GM18526 (cell line): ENCODE data around the gene MXD1.

Experiments
- POLR2A ChIP-seq: IDR thresholded peaks from 3 replicates; pipeline ENCODE4 v1.6.1; 2011; ENCODE audit not compliant: insufficient read length; ENCODE audit errors: extremely low read depth

MXD1 gene

DNA sequence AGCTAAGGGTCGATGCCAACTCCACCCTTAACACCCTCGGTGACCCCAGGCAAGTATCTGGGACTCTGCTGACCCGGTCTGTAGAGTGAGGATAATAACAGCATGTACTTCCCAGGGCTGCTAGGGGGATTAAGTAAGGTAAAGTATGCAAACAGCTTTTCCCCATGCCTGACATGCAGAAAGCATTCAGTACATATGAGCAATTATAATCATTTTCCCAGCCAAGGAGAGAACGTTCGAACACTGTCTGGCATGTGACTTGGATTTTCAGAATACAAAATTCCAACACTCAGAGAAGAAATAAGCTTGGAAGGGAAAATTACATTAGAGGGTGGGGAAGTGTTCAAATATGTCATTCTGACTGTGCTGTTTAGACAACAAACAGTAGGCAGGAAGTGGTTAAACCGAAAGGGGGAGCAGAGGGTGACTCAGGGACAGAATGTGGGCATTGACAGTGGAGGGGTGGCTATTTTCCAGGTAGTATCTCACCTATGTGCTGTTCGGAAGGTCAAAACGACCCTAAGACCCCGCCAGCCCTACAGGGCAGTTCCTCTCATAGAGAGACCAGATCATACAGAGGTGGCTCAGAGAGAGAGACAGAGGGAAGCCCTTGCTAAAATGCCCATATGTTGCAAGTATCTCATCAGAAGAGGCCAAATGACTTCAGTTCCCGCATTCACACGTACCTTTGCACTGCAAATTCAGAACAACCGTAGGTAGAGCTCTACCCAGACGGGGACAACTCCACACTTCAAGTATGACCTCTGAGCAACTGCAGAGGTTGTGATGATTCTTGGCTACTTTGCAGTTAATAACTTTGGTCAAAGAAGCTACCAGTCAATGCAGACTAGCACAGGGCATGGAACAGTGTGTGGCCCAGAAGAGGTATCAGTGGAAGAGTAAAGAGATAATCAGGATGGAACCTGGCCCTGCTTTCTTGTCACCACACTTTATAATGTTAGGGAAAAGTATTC lies 31.7 kb downstream of the MXD1 start:
- TF ChIP-seq POLR2A = no peak

DNA sequence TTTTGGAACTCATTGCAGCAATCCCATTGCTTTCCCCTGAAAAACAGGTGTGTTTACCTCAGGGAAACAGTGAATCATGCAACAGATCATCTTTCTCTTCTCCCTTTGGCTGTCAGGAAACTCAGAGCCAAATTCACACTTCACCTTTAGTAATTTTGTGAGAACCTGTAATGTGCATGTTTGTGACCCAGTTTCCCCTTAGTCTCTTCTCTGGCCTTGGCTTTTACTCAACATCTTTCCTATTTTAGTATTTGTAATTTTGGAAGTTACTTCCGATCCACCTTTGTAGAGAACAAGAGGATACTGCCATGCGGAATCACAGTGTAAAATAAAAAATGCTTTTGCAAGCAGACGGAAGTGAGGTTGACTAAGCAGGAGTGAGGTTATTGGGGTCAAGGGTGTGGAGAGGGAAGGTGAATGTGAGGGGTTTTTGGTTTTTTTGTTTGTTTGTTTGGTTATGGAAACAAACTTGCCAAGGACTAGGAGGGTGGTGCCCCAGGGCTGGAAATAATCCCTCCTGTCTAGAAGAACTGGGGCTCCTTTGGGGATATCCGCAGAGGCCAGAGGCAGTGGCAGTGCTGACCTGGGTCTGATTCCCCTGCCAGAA lies 32.5 kb downstream of the MXD1 start:
- TF ChIP-seq POLR2A = no peak

GRCh38 chr2:69948032-69948962 lies 33.4 kb downstream of the MXD1 start:
- TF ChIP-seq POLR2A = no peak

DNA sequence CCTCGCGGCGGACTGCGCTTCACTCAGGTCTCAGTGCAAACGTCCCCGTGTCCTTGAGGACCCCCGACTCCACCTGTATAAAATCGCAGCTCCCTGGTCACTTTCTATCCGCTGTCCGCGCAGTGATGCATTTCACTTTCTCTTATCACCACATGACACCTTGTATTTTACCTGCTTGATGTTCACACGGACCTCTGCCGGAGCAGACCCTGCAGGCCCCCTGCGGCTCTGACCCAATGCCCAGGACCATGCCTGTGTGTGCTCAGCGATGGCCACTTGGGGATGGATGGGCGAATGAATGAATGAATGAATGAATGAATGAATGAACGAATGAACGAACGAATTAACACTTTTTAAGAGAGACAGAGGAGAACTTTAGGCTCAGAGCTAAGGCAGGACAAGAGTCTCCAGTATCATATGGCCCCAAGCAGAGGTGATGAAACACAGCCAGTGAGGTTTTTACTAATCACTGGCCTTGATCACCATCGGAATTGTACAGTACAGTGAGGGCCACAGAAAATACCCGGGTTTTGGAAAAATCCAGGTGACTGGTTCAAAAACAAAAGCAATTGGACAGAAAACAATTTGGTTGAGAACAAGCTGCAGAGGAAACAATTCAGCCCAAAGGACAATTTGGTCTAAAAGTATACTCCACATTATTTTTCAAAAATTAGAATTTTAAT lies 34.2 kb downstream of the MXD1 start:
- no peak for TF ChIP-seq POLR2A

GRCh38 chr2:69950241-69950640 lies 35.3 kb downstream of the MXD1 start:
- no peak for TF ChIP-seq POLR2A

DNA sequence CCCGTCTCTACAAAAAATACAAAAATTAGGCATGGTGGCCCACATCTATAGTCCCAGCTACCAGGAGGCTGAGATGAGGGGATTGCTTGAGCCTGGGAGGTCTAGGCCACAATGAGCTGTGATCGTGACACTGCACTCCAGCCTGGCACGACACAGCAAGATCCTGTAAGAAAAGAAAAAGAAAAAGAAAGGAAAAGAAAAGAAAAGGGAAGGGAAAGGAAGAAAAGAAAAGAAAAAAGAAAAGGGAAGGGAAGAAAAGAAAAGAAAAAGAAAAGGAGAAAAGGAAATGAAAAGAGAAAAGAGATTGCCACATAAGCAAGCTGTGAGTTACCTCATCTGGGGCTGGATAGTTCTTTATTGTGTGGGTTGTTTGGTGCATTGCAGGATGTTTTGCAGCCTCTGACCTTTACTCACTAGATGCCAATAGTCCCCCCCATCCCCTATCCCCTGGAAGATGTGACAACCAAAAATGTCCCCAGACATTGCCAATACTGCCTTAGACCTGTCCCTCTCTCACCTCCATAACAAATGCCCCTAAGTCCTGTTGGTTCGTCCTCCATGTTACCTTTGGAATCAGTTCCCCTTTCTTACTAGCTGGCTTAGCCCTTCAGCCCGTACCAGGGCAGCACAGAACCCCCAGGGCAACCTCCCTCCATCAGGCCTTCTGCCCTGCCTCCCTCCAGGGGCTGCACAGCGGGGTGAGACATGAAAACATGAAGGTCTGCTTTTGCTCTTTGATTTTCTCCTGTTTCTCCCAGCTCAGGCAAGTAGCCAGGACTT lies 37.6 kb downstream of the MXD1 start:
- TF ChIP-seq POLR2A = no peak

DNA sequence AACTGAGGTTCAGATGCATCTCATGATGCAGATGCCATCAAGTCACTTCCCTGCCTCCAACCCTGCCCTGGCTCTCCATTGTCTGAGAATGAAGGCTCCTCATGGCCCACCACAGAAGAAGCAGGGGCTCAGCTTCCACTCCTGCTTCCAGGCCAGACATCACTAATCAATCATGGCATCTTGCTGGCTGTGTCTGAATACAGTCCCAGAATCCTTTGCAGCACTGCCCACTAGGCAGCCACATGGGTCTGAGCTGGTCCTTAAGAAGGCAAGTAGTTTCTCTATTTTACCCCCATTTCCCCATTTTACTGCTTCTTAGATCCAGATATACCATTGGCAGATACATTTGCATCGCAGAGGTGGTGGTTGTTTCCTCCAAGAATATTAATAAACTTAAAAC lies 39.2 kb downstream of the MXD1 start:
- no peak for TF ChIP-seq POLR2A

GRCh38 chr2:69955029-69955428 lies 40.1 kb downstream of the MXD1 start:
- TF ChIP-seq POLR2A = no peak

DNA sequence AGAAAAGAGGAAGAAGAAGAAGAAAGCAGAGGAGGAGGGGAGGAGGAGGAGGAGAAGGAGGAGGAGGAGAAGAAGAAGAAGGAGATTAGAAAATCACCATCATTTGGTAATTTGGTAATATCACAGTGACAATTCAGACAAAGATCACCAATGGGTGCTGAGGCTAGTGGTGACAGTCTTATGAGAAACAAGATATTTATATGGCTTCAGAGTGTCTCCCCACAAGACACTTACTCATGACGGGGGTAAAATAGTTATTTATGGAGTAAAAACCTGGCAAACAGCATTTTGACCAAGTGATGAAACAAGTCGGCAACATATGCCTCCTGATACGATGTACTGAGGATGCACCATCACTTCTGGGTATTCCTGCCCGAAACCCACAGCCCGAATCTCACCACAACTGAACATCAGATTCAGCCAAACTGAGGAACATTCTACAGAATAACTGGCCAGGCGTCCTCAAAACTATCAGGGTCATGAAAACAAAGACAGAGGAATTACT lies 41.6 kb downstream of the MXD1 start:
- no peak for TF ChIP-seq POLR2A

GRCh38 chr2:69957965-69958364 lies 43.1 kb downstream of the MXD1 start:
- TF ChIP-seq POLR2A = no peak

- no peak for TF ChIP-seq POLR2A
These were observed 43.6 kb downstream of the MXD1 start for GRCh38 chr2:69958480-69958879.

DNA sequence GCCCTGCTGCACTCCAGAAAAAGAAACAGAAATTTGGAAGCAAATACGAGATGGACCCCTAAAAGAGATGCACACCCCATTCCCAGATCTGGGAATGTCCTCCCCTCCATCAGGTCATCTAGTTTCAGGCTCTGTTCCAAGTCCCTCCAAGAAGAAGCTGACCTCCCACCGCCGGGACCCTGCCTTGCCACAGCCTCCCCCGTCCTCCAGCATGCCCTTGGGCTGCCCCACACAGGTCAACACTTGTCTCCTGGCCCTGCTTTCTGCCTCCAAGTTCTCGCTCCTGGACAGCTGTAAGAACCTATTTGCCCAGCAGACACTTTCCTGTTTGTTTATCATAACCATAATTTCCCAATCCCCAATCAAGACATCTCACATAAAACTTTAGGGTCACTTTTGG lies 44.5 kb downstream of the MXD1 start:
- TF ChIP-seq POLR2A = no peak

DNA sequence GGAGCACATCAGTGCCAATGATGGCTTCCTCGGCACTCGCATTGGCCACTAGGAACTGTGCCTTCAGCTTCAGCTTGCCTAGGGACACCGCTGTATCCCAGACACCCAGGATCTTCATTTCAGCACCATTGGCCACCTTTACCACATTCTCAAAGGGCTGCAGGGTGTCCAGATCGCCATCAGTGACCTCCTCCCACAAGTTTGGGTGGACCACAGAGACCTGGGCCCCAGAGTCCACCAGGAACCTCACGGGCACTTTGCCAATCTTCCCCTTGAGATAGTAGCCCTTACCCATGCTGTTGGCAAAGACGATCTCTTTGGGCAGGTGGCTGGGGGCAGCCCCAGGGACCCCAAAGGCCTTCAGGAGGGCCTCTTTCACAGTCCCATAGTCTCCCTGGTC lies 45.9 kb downstream of the MXD1 start:
- TF ChIP-seq POLR2A = no peak

DNA sequence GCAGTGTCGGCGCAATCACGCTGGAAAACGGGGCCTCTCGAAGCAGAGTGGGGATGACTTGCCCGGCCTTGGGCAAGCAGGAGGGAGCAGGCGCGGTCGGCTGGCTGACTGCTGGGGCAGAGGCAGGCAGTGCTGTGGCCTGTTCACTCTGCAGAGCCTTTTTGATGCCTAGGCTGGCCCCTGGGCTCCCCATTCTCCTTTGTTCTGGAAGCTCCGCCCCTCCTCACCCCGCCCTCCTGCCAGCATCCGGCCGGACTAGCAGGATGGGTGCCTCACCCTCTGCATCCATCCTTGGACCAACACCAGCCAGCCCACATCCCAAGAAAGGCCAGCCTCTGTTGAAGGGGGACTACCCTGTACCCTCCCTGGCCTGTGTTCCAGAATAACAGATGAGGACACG lies 46.6 kb downstream of the MXD1 start, which contains the start of gene ASPRV1:
Gene ASPRV1, minus strand, starts transcription at position 136 of the 400 bp plus-strand sequence. CDS start 195 bp downstream, outside the sequence.
- no peak for TF ChIP-seq POLR2A
